Body of pancreas (tissue), 4 donors: Measurements from ENCODE around the gene TIMP4. TPM values are rescaled to one million over a fixed set of nuclear protein-coding genes. Genes with fewer than 3 reads are reported as not detected.

Source experiments
- ATAC-seq: fragments of 150-250 bp; one replicate; pipeline ENCODE4 v1.9.1; 2016
- DNase-seq, 4 donors: peaks; one replicate each; pipeline ENCODE4 v3.0.0-alpha.2; 2019
- H3K27ac ChIP-seq, 4 donors: fragments of 200-600 bp; sonication (generic); 1 replicate in 3 of 4; 2 replicates in 1 of 4; pipeline versions ENCODE4 v1.5.1 to v1.6.1; 2016 to 2019; ENCODE audit warnings: mild to moderate bottlenecking in 1 of 4, mixed read lengths in 1 of 4, moderate library complexity in 1 of 4
- H3K27me3 ChIP-seq, 2 donors: fragments of 200-600 bp; sonication (generic); one replicate each; pipeline ENCODE4 v1.6.0; 2016; ENCODE audit warnings: mild to moderate bottlenecking in 1 of 2
- H3K36me3 ChIP-seq, 2 donors: fragments of 200-600 bp; sonication (generic); replicated peaks in 1 of 2; 2 replicates each; pipeline ENCODE4 v1.5.1; 2016; ENCODE audit warnings: low read depth in 2 of 2; ENCODE audit not compliant: insufficient read depth in 1 of 2
- H3K4me1 ChIP-seq: fragments of 200-600 bp; sonication (generic); one replicate; pipeline ENCODE4 v1.6.0; 2016
- H3K4me3 ChIP-seq, 2 donors: fragments of 200-600 bp; sonication (generic); 1 replicate in 1 of 2; 2 replicates in 1 of 2; pipeline ENCODE4 v1.5.1; 2016 to 2019
- H3K9me3 ChIP-seq, 3 donors: fragments of 200-600 bp; sonication (generic); 1 replicate in 2 of 3; 2 replicates in 1 of 3; pipeline ENCODE4 v1.5.1; 2016
- CTCF ChIP-seq, 7 experiments: fragments of 450-650 bp in 4 of 7; fragments of 200-600 bp in 3 of 7; sonication (generic) in 3 of 7; IDR thresholded peaks; one replicate each; pipeline ENCODE4 v1.5.1; 2016 to 2019; ENCODE audit warnings: antibody characterized with exemption in 7 of 7
- POLR2A ChIP-seq, 3 donors: fragments of 450-650 bp; IDR thresholded peaks; one replicate each; pipeline ENCODE4 v1.6.1; 2016; ENCODE audit warnings: antibody characterized with exemption in 3 of 3, mild to moderate bottlenecking in 2 of 3
- WGBS, 2 donors: methylation state at CpG; one replicate each; pipeline ENCODE4 v1.1.5; 2017; 5-methylcytosine and 5-hydroxymethylcytosine counted together
- intact Hi-C: fragments of 100-400 bp; cut with DNase I; formaldehyde crosslinking; loops from one replicate; pipeline ENCODE4 v1.15.1; 2023
- total RNA-seq, 2 donors: library from RNA; depleted of rRNA; stranded (reverse); fragments of >200 nt; gene quantifications; one replicate each; pipeline ENCODE4 v1.1.0, GENCODE V29; 2016

The TIMP4 gene
- total RNA-seq, 2 donors from 2014 or later, result 11.7 to 41.5 TPM

GRCh38 chr3:12114251-12114650 is 44.5 kb downstream of the TIMP4 start:
- TF ChIP-seq POLR2A (IDR thresholded peaks at IDR 0.05) (no peak), CTCF (IDR thresholded peaks at IDR 0.05) (no peak)
- Histone ChIP-seq H3K4me1 (no peaks in the 10 kb centered on the region), H3K27me3 (no peaks in the 10 kb centered on the region), H3K27ac (no peak overlapping the region), H3K9me3 (no peaks in the 10 kb centered on the region), H3K36me3 (no peaks in the 10 kb centered on the region), H3K4me3 (no peak overlapping the region)
- ATAC-seq, result no peak
- DNase-seq, result no peak
- intact Hi-C loops, result no loop called here

- no peaks in the 10 kb centered on the region for H3K4me1 ChIP-seq
- no peak for TF ChIP-seq CTCF (IDR thresholded peaks at IDR 0.05)
- TF ChIP-seq POLR2A (IDR thresholded peaks at IDR 0.05), result no peak
- H3K36me3 ChIP-seq, result no peaks in the 10 kb centered on the region
- intact Hi-C loops, result no loop called here
- WGBS, 2 donors, result 49 to 52% methylated on average over 8 of the region's 8 CpGs
- DNase-seq (no peak), ATAC-seq (no peak)
- no peaks in the 10 kb centered on the region for H3K9me3 ChIP-seq
- H3K27ac ChIP-seq, result no peak overlapping the region
- H3K4me3 ChIP-seq, result no peak overlapping the region
- H3K27me3 ChIP-seq, result no peaks in the 10 kb centered on the region
Measured at GRCh38 chr3:12107071-12107713, 51.5 kb downstream of the TIMP4 start.

Other genes with a start within 250 kb of the TIMP4 start
- gene SYN2, start 154.5 kb downstream of the TIMP4 start, total RNA-seq, result 1 to 10 TPM in 1 of 2 donors, under 1 TPM in 1; 0.78 to 3.6 TPM
- gene PPARG, start 130.2 kb upstream of the TIMP4 start, total RNA-seq, result 10 to 100 TPM in 1 of 2 donors, 1 to 10 TPM in 1; 5.4 to 44.2 TPM